Activated T-cell treated with anti-CD3 and anti-CD28 coated beads for 24 hours (primary cell): ENCODE measurements around the gene TEX36.
A peak's percentile ranks its signal among the peaks of the same experiment; 100 is the strongest.
"Not testable (repeated sequence)": the region's sequence is repeated elsewhere in the genome, so short reads cannot be mapped to it uniquely, and the experiment has no call there.

Experiments
- DNase-seq: peaks from one replicate; pipeline ENCODE4 v3.0.0-alpha.2; 2020; ENCODE audit warnings: low read depth

Gene TEX36, protein sequence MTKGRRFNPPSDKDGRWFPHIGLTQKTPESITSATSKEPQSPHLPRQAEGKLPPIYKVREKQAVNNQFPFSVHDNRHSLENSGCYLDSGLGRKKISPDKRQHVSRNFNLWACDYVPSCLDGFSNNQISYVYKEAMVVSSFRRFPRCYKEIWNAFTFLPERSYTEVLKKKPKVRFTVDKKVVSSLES

DNA sequence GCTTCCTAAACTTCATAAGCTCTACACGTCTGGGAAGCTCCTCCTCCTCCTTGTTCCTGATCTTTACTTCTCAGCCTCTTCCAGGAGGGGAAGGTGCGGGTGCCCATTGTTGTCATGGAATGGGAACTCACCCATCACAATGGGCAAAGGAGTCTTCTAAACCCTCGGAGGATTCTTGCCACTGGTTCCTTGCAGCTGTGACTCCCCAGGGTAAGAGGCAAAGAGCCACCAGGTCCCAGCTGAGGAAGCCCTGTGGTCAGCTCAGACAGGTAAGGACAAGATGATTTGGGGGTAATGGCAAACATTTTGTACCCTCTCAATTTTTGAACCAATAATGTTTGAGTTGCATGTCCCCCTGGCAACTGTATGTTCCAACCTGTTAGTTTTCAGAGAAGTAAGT is at the start of gene TEX36:
TEX36 (minus strand) TSS at position 101 of the 400 bp plus-strand sequence. CDS start 174 bp downstream, outside the sequence.
- DNase-seq: no peak

DNA sequence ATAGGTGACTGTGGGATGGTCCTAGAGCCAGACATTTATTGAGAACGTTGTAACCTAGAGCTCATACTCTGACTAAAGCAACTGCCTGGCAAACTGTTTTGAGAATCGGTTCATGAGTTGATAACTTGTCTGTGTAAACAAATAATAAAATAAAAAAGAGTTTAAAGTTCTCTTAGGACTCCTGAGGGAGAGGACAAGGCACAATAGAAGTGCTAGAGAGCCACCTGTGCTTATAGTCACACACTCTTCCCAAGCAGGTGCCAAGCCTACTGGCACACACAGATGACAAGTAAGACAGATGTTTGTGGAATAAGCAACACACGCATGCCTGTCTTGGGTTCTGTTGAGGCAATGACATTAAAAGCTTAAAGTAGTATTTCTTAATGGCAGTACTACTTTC is 44.5 kb upstream of the TEX36 start:
- no peak for DNase-seq

DNA sequence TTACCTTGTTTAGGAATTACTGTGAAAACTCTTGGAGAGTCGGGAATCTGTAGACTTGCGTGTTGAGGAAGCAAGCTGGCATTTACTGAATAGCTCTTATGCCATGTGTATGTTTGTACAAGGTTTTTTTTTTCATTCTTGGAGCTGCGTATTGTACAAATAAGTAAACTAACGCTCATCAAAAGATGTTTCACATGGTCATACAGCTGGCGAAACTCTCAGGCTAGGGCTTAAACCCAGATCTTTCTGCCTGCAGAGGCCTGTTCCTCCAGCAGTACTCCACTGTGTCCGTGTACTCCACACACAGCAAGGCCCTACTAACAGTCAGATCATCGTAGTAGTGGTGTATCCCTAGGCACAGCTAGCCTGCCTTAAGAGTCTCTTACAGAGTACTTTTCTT is 44.0 kb upstream of the TEX36 start:
- no peak for DNase-seq

DNA sequence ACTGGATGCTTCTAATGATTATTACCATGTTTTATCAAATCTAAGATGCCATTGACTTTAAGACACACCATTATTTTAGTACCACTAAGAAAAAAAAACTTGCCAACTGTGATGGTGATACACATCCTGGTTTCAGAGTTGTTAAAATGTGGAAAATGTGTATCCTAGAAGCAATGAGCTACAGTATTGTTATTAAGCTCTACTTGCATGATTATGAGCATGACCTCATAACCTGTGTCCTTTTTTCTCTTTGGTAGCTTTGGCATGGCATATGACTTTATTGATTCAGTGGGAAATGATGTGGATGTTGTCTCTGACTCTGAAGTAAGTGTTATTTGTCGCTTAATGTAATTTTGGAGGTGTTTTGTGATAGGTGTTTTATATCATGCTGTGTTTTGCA is 39.8 kb upstream of the TEX36 start:
- no peak for DNase-seq

DNA sequence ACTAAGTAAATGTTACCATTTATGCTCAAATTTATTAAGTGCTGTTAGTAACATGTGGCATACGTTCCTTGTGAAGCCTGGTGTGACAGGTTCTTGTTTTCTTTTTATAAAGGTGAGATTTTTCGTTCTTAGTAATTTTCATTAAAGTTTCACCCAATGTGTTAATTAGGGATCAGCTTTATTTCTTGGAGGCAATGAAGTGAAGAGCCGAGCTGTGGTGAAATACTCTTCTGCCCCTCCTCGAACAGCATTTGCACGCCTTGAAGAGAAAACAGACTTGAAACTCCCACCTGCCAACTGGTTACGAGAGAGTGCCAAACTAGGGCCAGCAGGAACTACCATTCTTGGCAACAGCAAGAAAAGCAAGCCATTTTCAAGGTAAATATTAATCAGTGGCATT is 38.1 kb upstream of the TEX36 start:
- no peak for DNase-seq

DNA sequence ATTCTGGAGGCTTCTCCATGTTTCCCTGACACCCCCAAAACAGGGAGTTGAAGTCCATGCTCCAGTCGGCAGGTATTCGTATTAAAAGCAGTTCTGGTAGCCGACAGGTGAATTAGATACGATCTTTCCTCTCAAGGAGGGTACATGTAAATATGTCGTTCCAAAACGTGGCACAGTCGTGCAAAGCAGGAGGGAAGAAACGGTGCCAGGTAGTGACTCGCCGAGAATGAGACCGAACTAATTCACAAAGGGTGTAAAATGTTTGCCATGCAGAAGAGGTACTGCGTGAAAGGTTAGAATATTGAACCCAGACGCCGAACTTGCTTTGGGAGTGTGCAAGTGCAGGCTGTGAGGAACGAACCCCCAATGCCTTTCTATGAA is 37.0 kb upstream of the TEX36 start:
- DNase-seq: no peak

DNA sequence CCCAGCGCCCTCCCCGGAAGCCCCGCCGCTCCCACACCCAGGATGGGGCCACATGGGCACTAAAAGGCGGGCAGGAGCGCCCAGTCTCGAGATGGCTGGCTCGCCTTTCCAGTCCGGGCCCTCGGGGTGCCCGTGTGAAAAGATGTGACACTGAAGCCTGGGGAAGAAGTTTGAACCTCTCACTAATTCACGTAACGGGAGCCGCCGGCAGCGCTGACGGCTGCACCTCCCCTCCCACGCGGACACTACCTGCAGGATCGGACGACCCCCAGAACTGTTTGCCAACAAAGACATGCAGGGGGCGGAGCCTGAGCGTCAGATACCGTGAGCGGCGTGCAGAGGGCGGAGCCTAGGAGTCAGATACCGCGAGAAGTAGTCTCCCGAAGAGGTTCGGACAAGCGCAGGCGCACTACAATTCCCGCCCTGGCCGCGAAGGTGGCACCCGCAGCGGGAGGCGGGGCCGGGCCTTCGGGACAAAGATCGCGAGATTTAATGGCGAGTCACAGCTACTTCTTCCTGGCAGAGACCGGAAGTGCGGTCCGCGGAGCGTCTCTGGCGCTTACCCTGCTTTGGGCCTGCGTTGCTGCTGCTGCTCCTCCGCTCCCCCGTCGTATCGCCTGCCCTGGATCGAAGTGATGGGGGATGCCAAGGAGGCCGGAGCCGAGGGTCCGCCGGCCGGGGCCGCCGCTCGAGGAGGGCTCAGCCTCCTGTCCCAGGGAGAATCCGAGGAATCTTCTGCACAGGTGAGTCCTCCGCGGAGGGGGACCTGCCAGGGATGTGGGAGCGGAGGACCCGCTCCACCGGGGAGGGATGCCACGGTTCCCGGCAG is 36.4 kb upstream of the TEX36 start, which contains the start of gene EDRF1:
EDRF1 (plus strand) TSS at position 537 of the 829 bp plus-strand sequence; CDS start at position 636, 99 bp downstream.
- DNase-seq: peak; percentile 99

DNA sequence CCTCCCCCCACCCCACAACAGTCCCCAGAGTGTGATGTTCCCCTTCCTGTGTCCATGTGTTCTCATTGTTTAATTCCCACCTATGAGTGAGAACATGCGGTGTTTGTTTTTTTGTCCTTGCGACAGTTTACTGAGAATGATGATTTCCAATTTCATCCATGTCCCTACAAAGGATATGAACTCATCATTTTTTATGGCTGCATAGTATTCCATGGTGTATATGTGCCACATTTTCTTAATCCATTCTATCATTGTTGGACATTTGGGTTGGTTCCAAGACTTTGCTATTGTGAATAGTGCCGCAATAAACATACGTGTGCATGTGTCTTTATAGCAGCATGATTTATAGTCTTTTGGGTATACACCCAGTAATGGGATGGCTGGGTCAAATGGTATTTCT is 31.8 kb upstream of the TEX36 start:
- DNase-seq: not testable (repeated sequence)

DNA sequence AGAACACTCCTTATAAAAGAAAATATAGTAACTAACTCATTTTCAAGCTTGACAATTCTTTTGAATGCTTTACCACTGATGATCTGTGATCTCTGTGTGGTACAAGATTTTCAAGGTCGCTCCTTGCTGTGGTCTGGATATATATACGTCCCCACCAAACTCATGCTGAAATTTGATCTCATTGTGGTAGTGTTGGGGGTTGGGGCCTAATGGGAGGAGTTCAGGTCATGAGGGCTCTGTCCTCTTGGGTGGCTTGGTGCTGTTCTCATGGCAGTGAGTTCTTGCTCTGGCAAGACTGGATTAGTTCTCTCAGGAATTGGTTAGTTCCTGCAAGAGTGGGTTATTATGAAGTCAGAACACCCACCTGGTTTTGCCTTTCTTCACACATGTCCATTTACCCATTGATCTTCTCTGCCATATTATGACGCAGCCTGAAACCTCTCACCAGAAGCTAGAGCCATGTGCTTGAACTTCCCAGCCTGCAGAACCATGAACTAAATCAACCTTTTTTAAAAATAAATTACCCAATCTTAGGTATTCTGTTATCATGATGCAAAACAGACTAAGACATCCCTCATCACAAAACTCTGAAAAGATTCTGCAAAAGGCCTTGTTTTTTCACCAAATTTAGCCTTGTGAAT is 28.3 kb upstream of the TEX36 start:
- DNase-seq: no peak

DNA sequence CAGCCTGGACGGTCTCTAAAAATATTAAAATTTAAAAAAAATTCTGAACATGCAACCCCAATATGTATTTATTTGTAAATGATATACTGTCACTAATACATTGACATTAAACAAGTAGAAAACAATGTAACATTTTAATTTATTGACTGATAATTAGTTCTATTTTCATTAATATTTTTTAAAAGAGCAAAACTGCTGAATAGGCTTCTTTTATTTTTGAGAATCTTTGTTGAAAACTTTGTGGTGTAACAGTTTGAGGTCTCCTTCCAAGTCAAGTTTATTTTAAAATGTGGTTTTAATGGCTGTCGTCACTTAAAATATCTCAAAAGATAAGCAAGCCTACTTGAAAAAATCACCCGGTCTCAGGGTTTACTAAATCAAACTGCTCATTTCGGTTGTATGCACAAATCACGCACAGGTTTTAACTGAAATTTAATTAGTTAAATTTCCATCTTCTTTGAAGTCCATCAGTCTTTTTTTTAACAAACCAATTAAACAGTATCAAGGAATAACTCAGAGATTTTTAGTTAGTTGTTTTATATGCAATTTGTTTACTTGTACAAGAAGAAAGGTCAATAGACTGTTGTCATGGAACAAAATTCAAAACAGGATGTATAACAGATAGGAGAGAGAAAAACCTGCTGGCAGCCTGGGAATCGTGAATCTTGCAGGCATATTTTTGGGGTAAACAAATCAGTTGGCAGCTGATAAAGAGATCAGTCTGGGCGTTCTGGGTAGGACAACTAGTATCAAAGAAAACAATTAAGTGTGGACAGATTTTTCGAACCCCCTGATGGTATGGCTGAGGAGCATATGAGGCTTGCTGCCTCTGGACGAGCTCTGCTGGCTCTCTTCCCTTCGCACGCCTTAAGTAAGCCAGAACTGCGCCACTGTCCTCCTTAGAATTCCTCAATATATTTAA is 26.9 kb upstream of the TEX36 start:
- no peak for DNase-seq

DNA sequence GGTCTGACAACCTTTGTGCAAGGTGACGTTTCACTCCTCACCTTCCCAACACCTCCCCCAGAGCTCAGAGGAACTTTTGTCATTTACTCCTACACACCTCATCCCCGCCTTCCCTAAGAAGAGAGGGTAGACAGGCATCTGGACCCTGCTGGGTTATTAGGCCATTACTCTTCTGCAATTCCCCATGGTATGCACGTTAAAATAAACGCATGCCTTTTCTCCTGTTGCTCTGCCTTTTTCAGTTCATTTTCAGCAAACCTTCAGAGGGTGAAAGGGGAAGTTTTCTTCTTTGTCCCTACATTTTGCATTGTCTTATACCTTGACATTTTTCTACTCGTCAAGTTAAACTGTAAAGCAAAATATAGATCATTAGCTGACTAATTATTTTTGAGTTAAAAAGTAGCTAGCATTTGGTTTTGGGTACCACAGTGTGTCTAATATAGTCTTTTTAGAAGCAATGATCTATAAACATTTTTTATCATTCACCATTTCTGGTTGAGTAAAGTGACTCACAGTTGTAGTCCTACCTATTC is 26.1 kb upstream of the TEX36 start:
- DNase-seq: no peak

DNA sequence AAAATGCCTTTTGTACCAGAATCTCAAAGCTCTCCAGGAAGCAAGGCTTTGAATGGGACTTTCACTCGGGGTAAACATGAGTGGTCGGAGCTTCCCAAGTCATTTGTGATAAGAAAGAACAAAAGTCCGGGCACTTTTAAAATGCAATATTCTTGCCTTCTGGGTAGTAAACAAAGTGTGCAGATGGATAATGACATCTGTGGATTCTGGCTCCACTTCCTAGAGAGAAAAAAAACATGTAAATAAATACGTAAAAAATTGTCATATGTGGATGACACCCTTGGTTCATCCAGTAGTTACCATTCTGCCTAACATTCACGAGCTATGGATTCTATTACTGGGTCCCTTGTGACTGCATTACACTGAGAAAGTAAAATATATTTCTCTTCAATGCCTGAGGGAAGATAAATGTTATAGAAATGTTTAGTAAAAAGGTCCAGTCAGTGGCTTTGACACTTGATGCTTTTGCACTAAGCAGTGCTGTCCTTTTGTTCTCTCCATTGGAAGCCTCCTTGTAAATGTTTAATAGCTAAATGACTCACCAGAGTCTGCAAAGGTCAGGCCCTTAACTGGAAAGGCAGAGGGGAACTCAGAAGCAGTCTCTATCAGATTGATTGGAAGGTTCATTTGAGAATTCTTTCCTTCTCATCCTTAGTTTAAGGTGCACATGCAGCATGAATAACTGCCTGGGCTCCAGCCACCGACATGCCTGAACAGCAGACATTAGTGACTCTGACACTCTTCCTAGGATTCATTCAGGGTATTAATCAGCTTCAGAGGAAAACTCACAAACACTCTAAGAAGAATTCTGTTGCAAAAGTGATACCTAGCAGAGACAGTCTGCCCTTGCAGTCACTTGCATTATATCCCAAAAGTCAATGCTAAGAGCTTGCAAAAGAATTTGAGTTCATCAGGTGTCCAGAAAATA is 24.8 kb upstream of the TEX36 start:
- DNase-seq: no peak

DNA sequence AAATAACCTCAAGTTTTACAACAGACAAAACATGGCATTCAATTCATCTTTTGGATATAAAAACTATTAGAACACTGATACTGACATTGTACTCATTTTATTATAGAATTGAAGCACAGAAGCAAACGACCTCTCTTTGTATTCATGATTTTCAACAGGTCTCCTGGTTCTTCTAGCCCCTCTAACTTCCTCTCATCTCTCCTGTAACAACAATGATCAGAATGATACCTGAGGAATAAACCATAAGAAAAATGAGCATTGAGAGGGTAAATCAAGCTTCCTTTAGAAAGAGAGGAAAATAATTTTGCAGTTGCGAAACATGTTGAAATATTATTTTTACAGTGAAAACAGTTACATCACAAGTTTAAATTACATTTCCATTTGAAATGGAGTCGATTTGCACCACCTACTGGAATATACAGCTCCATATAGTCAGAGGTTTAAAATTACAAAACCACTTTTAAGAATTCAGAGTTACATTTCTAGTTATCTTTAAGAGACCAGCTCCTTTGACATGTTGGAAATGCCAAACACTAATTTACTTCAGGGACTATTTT is 17.5 kb upstream of the TEX36 start:
- DNase-seq: no peak

DNA sequence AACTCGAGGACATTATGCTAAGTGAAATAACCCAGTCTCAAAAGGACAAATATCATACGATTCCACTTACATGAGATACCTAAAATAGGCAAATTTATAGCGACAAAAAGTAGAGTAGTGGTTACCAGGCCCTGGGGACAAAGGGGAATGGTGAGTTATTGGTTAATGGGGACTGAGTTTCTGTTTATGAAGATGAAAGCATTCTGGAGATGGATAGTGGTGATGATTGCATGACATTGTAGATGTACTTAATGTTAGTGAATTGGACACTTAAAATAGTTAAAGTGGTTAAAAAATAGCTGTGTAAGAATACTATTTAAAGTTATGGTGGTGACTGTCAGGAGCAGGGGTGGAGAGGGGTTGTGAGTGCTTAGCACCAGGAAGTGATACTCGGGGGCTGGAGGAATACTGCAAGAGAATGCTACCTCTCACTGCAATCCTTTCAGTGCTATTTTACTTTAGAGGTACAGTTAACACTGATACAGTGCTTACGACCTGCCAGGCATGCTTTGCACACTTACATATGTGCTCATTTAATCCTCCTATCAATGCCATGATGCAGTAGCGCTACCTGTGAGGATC is 16.7 kb upstream of the TEX36 start:
- DNase-seq: no peak

DNA sequence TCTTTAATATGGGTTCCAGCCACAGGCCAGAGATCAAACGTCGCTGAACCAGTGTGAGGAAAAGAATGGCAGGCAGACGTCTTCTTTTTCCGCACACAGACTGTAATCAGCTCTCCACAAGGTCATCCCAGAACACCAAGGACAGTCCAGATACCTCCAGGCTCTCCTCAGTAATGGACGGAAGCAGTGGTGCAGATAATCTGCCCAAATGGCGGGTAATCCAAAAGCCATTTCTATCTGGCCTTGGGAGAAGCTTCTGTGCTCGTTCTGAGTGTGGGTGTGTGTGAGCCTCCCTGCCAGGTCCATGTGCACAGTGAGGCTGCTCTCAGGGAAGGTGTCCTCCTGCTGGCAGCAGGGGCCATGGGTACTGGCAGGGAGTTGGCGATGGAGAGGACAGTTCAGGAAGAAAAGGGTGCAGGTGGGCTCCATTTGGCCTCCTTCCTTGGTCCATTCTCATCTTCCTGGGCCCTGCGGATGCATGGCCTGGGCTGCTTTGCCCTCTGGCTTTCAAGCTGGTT is 15.6 kb upstream of the TEX36 start:
- DNase-seq: no peak

DNA sequence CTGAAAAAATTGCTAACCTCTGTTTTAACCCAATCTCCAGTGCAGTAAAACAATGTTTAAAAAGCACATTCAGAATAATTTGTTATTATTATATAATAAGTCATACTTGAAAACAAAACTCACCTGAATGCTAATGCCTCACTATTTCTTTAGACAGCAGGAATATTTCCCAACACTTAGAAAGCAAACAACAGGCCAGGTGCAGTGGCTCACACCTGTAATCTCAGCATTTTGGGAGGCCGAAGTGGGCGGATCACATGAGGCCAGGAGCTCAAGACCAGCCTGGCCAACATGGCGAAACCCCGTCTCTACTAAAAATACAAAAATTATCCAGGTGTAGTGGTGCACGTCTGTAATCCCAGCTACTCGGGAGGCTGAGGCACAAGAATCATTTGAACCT is 13.9 kb upstream of the TEX36 start:
- DNase-seq: not testable (repeated sequence)

DNA sequence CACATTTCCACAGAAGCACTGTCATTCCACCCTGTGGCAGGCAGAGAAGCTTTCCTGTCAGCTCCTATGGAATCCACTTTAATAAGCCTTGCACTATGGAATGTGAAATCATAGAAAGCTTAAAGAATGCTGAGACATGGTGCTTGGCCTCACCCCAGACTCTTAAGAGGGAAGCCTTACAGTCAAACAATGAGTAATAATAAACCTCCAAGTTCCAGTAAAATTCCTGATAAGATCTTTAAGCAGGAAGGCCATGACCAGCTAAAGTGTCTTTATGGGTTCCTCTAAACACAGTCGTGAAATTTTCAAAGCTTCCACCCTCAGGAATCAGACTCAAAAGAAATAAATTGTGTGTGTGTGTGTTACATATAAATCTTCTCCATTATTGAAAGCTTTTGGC is 11.9 kb upstream of the TEX36 start:
- no peak for DNase-seq

DNA sequence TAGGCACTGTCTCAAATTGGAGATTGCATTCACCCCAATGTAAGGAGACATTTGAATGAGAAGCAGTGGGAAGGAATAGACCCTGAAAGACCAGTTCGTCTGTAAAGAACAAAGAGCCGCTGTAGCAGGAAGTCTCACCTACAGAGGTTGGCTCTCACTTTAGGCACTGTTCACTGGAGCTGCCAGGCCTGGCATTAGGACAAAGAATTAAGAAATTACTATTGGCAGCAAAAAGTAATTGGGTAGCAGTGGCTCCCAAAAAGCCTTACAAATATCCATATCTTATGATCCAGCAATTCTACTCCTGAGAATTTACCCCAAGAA is 10.5 kb upstream of the TEX36 start:
- DNase-seq: no peak

DNA sequence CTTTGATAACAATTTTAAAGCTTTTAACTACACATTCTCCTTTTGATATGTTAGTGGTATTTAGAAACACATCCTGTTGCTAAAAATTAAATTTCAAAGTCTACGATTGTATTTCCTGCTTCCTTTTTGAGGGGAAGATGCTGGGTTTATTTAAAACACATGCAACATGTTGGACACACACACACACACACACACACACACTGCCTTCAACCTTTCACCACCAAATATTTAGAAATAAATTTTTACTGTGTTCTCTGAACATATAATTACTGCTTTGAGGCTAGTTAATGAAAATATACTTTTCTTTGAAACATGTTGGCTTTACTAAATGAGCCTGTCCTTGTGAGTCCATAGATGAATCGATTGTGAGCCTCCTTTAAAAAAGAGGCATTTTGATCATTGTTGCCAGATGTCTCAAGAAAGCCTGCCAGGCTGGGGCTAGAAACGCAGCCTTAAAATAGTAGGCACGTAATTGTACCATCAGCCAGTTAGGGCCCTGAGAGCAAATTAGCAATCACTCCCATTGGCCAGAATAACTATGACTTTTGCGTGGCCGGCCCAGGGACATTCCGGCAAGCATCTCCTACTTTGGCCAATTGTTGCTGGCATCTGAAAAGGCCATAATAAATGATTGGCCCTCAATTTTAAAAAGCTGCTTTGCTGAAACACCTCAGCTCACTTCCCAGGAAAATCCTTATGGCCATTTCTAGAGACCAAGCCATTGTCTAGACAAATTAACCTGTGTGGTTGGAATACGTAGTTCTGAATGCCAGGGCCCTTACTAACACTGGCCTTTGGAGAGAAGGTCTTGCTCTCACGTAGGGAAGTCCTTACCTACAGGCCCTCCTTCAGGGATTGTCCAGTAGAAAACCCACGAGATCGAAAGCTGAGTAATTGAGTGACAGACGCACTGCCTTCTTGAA is 9.9 kb upstream of the TEX36 start:
- no peak for DNase-seq
